HepG2 (cell line): ENCODE measurements around the gene CTU2. TPM values are rescaled to one million over a fixed set of nuclear protein-coding genes. Genes with fewer than 3 reads are reported as not detected.
A peak's percentile ranks its signal among the peaks of the same experiment; 100 is the strongest.

Experiments used
- ATAC-seq: fragments of 200-7000 bp; cut with Tn5 transposase; 3 replicates; pipeline ENCODE4 v1.9.1; 2020; ENCODE audit warnings: mild to moderate bottlenecking, moderate library complexity
- BruUV-seq: library from RNA; stranded (reverse); fragments of 400-500 nt; replicated peaks from 2 replicates; lab custom pipeline; 2021; lab: Mats Ljungman, UMichigan
- CTCF ChIA-PET: fragments of 300-600 bp; formaldehyde crosslinking; extraction: SDS; loops from one replicate; lab custom pipeline; 2021; ENCODE audit warnings: low total read pairs, inconsistent platforms, low intra/inter-chr PET ratio; lab: Yijun Ruan, JAX
- POLR2A ChIA-PET: fragments of 350-600 bp; sonication (Branson Sonifier 250); formaldehyde crosslinking; loops from one replicate; lab custom pipeline; 2020; ENCODE audit warnings: antibody characterized with exemption, inconsistent platforms; lab: Yijun Ruan, JAX
- DNase-seq: peaks from one replicate; pipeline ENCODE4 v3.0.0-alpha.2; 2015; ENCODE audit warnings: low spot score
- FAIRE-seq: peaks from 3 replicates; lab custom pipeline; 2011; peaks lifted over from hg19 to GRCh38; lab: Jason Lieb, UNC
- H2AFZ ChIP-seq: one replicate; pipeline ENCODE4 v1.6.1; 2011; ENCODE audit warnings: low read length, inconsistent platforms
- H3K27ac ChIP-seq: fragments of 300-600 bp; 3 replicates; pipeline ENCODE4 v1.8.0; 2011; ENCODE audit warnings: mixed run types, mild to moderate bottlenecking, mixed read lengths, low read length, inconsistent platforms; ENCODE audit not compliant: insufficient read depth; ENCODE audit errors: extremely low read length
- H3K27me3 ChIP-seq, 2 experiments: fragments of 200-600 bp in 1 of 2; 2 replicates in 1 of 2; 3 replicates in 1 of 2; pipeline versions ENCODE4 v1.6.0 to v1.8.0; 2011; ENCODE audit warnings: low read length in 2 of 2, mild to moderate bottlenecking in 2 of 2, moderate library complexity in 2 of 2, inconsistent platforms in 1 of 2; ENCODE audit not compliant: insufficient read depth in 2 of 2, control insufficient read depth in 1 of 2
- H3K36me3 ChIP-seq, 2 experiments: fragments of 200-600 bp in 1 of 2; replicated peaks in 1 of 2; 2 replicates in 1 of 2; 3 replicates in 1 of 2; pipeline versions ENCODE4 v1.5.1 to v1.8.0; 2011; ENCODE audit warnings: low read length in 2 of 2, inconsistent platforms in 1 of 2; ENCODE audit not compliant: insufficient read depth in 2 of 2, control insufficient read depth in 1 of 2
- H3K4me1 ChIP-seq: 2 replicates; pipeline ENCODE4 v1.5.1; 2012; ENCODE audit warnings: low read length, inconsistent platforms; ENCODE audit not compliant: insufficient read depth
- H3K4me2 ChIP-seq: 2 replicates; pipeline ENCODE4 v1.6.0; 2011; ENCODE audit warnings: low read depth, low read length, inconsistent platforms
- H3K4me3 ChIP-seq, 3 experiments: fragments of 200-600 bp in 1 of 3; sonication (generic), shearing (Covaris generic) in 1 of 3; replicated peaks in 1 of 3; 2 replicates each; pipeline ENCODE4 v1.5.1; 2011 to 2016; ENCODE audit warnings: low read length in 3 of 3, inconsistent platforms in 2 of 3, low read depth in 2 of 3, mild to moderate bottlenecking in 2 of 3, control low read depth in 1 of 3, mixed read lengths in 1 of 3; ENCODE audit not compliant: insufficient read depth in 1 of 3
- H3K79me2 ChIP-seq: one replicate; pipeline ENCODE4 v1.6.1; 2011; ENCODE audit warnings: low read length, inconsistent platforms; ENCODE audit not compliant: insufficient read depth
- H3K9ac ChIP-seq: 2 replicates; pipeline ENCODE4 v1.6.0; 2011; ENCODE audit warnings: mild to moderate bottlenecking, low read depth, low read length, inconsistent platforms; ENCODE audit not compliant: insufficient read depth
- H3K9me3 ChIP-seq: 2 replicates; pipeline ENCODE4 v1.5.1; 2012; ENCODE audit warnings: mild to moderate bottlenecking, low read length
- H4K20me1 ChIP-seq: 2 replicates; pipeline ENCODE4 v1.6.0; 2011; ENCODE audit warnings: inconsistent platforms, mild to moderate bottlenecking, low read length, moderate library complexity; ENCODE audit not compliant: insufficient read depth
- AGO2 ChIP-seq: fragments of 200-400 bp; formaldehyde crosslinking; optimal IDR thresholded peaks from 2 replicates; pipeline ENCODE3; 2017; ENCODE audit warnings: mild to moderate bottlenecking, low read depth, low read length, moderate library complexity
- CREM ChIP-seq, 2 experiments: sonication (generic) in 1 of 2; formaldehyde crosslinking in 1 of 2; IDR thresholded peaks; 2 replicates each; pipeline versions ENCODE4 v1.4.0 to v1.6.1; 2016 to 2020; ENCODE audit warnings: antibody characterized with exemption in 1 of 2, mild to moderate bottlenecking in 1 of 2, missing genetic modification reagents in 1 of 2
- JUNB ChIP-seq: sonication (generic); formaldehyde crosslinking; IDR thresholded peaks from 2 replicates; pipeline ENCODE4 v1.8.0; 2022; ENCODE audit warnings: missing genetic modification reagents, mild to moderate bottlenecking, borderline replicate concordance
- STAT5B ChIP-seq: sonication (generic); formaldehyde crosslinking; IDR thresholded peaks from 2 replicates; pipeline ENCODE4 v1.4.0; 2020; ENCODE audit warnings: missing genetic modification reagents
- ZBTB20 ChIP-seq: sonication (generic); formaldehyde crosslinking; IDR thresholded peaks from 2 replicates; pipeline ENCODE4 v1.8.1; 2023; ENCODE audit warnings: missing genetic modification reagents, low read depth, mild to moderate bottlenecking, borderline replicate concordance
- ZC3H13 ChIP-seq: sonication (generic); formaldehyde crosslinking; IDR thresholded peaks from 2 replicates; pipeline ENCODE4 v1.8.1; 2023; ENCODE audit warnings: mild to moderate bottlenecking, missing genetic modification reagents, moderate library complexity
- ZNF230 ChIP-seq: sonication (generic); formaldehyde crosslinking; IDR thresholded peaks from 2 replicates; pipeline ENCODE4 v1.4.0; 2020; ENCODE audit warnings: mild to moderate bottlenecking, missing genetic modification reagents
- ZNF382 ChIP-seq: sonication (generic); formaldehyde crosslinking; IDR thresholded peaks from 2 replicates; pipeline ENCODE4 v1.5.0; 2020; ENCODE audit warnings: missing genetic modification reagents, mild to moderate bottlenecking, borderline replicate concordance
- ZNF790 ChIP-seq: sonication (generic); formaldehyde crosslinking; IDR thresholded peaks from 2 replicates; pipeline ENCODE4 v1.8.0; 2022; ENCODE audit warnings: missing genetic modification reagents, mild to moderate bottlenecking, borderline replicate concordance
- ZNF841 ChIP-seq: sonication (generic); formaldehyde crosslinking; IDR thresholded peaks from 2 replicates; pipeline ENCODE4 v1.8.1; 2023; ENCODE audit warnings: missing genetic modification reagents, borderline replicate concordance
- WGBS: methylation state at CpG from one replicate; pipeline ENCODE4 v1.1.6; 2017; ENCODE audit warnings: low lambda C conversion rate; 5-methylcytosine and 5-hydroxymethylcytosine counted together
- in situ Hi-C: cut with HindIII; loops from 2 replicates; pipeline ENCODE4 v1.10.0; 2017; ENCODE audit warnings: low pct_unique_long_range_greater_than_20kb; ENCODE audit not compliant: extremely low pct_ligation_motif_present
- intact Hi-C: fragments of 100-400 bp; cut with micrococcal nuclease; formaldehyde crosslinking; loops from one replicate; pipeline ENCODE4 v1.10.0; 2022; ENCODE audit not compliant: unreplicated experiment
- polyA plus RNA-seq, 8 experiments: library from polyadenylated mRNA; depleted of rRNA in 3 of 8; stranded (reverse) in 7 of 8; unstranded in 1 of 8; fragments of >200 nt; fragmentation: Illumina TruSeq in 4 of 8; extraction: Trizol in 4 of 8; gene quantifications; 2 replicates each; pipeline versions ENCODE4 v1.2.1 to v1.2.3, GENCODE V29; 2011 to 2016; ENCODE audit warnings: low read depth in 4 of 8, missing spikeins in 1 of 8, mixed read lengths in 1 of 8; ENCODE audit not compliant: insufficient read depth in 1 of 8
- total RNA-seq, 5 experiments: library from RNA; depleted of rRNA; stranded (reverse); fragments of >200 nt; fragmentation: Illumina TruSeq; extraction: Trizol; gene quantifications; 2 replicates each; pipeline ENCODE4 v1.2.3, GENCODE V29; 2016; ENCODE audit warnings: low read depth in 1 of 5
- TF ChIP-seq, protein P1 (sequence below): sonication (generic); formaldehyde crosslinking; IDR thresholded peaks from 2 replicates; pipeline ENCODE4 v1.5.1; 2020; ENCODE audit warnings: mild to moderate bottlenecking, missing genetic modification reagents, moderate library complexity
- TF ChIP-seq, protein P2 (sequence below): IDR thresholded peaks from 2 replicates; pipeline ENCODE4 v1.6.1; 2016; ENCODE audit warnings: control low read depth
- TF ChIP-seq, protein P3 (sequence below): conservative IDR thresholded peaks from 2 replicates; pipeline ENCODE4 v1.6.1; 2018; ENCODE audit warnings: missing genetic modification reagents
- TF ChIP-seq, protein P4 (sequence below): IDR thresholded peaks from 2 replicates; pipeline ENCODE4 v1.6.1; 2016; ENCODE audit warnings: low read depth

CTU2 gene
- total and polyA plus RNA-seq, 2 of the 13 experiments (the other 11 are each of a cell fraction or from before 2014, with no cell fraction given): 13.3 to 21.9 TPM

DNA sequence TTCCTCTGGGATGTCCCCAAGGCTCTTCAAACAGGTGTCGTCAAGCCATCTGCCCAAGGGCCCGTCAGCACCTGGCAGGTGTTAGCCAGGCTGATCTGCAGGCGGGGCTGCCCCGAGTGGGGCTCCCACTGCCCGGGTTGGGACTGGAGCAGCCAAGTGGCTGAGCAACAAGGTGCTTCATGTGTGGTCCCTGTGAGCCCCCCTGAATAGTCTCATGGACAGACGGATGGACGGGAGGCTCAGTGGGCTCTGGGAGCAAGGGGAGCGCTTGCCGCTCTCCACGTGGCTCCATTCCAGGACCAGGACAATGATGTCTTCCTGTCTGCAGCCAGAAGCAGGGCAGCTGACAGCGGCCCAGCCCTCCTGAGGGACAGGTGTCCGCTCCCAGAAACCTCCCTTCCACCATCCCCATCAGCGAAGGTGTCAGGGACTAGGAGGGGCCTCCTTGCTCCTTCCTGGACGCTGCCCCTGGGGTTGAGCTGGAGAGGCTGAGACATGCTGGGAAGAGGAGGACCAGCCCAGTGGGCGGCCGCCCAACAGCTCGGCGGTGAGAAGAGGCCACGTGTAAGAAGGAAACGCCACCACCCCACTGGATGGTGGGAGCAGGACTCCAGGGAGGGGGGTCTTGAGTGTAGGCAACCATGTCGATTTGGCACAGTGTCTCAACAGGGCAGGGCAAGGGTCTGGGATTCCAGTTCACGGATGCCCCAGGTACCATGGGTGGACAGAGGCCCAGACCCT is 29.6 kb upstream of the CTU2 start:
- in situ Hi-C loops: no loop called here
- Histone ChIP-seq H3K27me3 (peaks cover 5 to 15% of the 10 kb centered on the region in 2 experiments; a peak in 4 of 5 replicates), H3K27ac (no peak overlapping the region), H3K4me2 (no peak overlapping the region), H3K4me3 (no peak overlapping the region), H3K4me1 (peaks cover 30% of the 10 kb centered on the region), H4K20me1 (peaks cover 5% of the 10 kb centered on the region; the same call in 1 of the 2 replicates), H3K9me3 (no peaks in the 10 kb centered on the region), H3K79me2 (no peaks in the 10 kb centered on the region), H3K36me3 (no peaks in the 10 kb centered on the region; a peak in 1 of 5 replicates), H3K9ac (no peak overlapping the region), H2AFZ (no peak overlapping the region)
- ChIA-PET POLR2A (no interaction called here), CTCF (no interaction called here)
- 86% methylated on average over 13 of the region's 22 CpGs for WGBS
- no peak for DNase-seq
- BruUV-seq: no TSS peak
- no peak for ATAC-seq
- intact Hi-C loops: no loop called here
- FAIRE-seq: no peak
- TF ChIP-seq JUNB (CRISPR knock-in tag) (no peak), ZC3H13 (CRISPR knock-in tag) (0 out of 2 replicates have a peak, but pooled peaks have one; percentile 36), ZNF382 (CRISPR knock-in tag) (no peak), ZNF230 (CRISPR knock-in tag) (0 out of 2 replicates have a peak, but pooled peaks have one; percentile 15), ZNF790 (CRISPR knock-in tag) (0 out of 2 replicates have a peak, but pooled peaks have one; percentile 52), AGO2 (peak; percentile 53), ZNF841 (no peak), STAT5B (CRISPR knock-in tag) (no peak), ZBTB20 (CRISPR knock-in tag) (no peak), CREM (IDR thresholded peaks at IDR 0.05) (no peak), CREM (CRISPR knock-in tag; IDR thresholded peaks at IDR 0.05) (0 out of 2 replicates have a peak, but pooled peaks have one; percentile 6)
- TF ChIP-seq, protein P1, sequence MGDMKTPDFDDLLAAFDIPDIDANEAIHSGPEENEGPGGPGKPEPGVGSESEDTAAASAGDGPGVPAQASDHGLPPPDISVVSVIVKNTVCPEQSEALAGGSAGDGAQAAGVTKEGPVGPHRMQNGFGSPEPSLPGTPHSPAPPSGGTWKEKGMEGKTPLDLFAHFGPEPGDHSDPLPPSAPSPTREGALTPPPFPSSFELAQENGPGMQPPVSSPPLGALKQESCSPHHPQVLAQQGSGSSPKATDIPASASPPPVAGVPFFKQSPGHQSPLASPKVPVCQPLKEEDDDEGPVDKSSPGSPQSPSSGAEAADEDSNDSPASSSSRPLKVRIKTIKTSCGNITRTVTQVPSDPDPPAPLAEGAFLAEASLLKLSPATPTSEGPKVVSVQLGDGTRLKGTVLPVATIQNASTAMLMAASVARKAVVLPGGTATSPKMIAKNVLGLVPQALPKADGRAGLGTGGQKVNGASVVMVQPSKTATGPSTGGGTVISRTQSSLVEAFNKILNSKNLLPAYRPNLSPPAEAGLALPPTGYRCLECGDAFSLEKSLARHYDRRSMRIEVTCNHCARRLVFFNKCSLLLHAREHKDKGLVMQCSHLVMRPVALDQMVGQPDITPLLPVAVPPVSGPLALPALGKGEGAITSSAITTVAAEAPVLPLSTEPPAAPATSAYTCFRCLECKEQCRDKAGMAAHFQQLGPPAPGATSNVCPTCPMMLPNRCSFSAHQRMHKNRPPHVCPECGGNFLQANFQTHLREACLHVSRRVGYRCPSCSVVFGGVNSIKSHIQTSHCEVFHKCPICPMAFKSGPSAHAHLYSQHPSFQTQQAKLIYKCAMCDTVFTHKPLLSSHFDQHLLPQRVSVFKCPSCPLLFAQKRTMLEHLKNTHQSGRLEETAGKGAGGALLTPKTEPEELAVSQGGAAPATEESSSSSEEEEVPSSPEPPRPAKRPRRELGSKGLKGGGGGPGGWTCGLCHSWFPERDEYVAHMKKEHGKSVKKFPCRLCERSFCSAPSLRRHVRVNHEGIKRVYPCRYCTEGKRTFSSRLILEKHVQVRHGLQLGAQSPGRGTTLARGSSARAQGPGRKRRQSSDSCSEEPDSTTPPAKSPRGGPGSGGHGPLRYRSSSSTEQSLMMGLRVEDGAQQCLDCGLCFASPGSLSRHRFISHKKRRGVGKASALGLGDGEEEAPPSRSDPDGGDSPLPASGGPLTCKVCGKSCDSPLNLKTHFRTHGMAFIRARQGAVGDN (CRISPR knock-in tag): peak; percentile 33
- TF ChIP-seq, protein P2, sequence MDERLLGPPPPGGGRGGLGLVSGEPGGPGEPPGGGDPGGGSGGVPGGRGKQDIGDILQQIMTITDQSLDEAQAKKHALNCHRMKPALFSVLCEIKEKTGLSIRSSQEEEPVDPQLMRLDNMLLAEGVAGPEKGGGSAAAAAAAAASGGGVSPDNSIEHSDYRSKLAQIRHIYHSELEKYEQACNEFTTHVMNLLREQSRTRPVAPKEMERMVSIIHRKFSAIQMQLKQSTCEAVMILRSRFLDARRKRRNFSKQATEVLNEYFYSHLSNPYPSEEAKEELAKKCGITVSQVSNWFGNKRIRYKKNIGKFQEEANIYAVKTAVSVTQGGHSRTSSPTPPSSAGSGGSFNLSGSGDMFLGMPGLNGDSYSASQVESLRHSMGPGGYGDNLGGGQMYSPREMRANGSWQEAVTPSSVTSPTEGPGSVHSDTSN (CRISPR knock-in tag): no peak
- TF ChIP-seq, protein P3, sequence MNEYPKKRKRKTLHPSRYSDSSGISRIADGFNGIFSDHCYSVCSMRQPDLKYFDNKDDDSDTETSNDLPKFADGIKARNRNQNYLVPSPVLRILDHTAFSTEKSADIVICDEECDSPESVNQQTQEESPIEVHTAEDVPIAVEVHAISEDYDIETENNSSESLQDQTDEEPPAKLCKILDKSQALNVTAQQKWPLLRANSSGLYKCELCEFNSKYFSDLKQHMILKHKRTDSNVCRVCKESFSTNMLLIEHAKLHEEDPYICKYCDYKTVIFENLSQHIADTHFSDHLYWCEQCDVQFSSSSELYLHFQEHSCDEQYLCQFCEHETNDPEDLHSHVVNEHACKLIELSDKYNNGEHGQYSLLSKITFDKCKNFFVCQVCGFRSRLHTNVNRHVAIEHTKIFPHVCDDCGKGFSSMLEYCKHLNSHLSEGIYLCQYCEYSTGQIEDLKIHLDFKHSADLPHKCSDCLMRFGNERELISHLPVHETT: no peak
- TF ChIP-seq, protein P4, sequence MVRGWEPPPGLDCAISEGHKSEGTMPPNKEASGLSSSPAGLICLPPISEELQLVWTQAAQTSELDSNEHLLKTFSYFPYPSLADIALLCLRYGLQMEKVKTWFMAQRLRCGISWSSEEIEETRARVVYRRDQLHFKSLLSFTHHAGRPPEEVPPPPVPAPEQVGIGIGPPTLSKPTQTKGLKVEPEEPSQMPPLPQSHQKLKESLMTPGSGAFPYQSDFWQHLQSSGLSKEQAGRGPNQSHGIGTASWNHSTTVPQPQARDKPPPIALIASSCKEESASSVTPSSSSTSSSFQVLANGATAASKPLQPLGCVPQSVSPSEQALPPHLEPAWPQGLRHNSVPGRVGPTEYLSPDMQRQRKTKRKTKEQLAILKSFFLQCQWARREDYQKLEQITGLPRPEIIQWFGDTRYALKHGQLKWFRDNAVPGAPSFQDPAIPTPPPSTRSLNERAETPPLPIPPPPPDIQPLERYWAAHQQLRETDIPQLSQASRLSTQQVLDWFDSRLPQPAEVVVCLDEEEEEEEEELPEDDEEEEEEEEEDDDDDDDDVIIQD: no peak
